Thyroid gland (tissue), 4 donors: ENCODE data around the gene RAPGEF1.

Experiments used
- POLR2A ChIP-seq, 2 donors: fragments of 450-650 bp; IDR thresholded peaks; one replicate each; pipeline ENCODE4 v1.6.1; 2017; ENCODE audit warnings: antibody characterized with exemption in 2 of 2, mild to moderate bottlenecking in 2 of 2, moderate library complexity in 1 of 2
- TF ChIP-seq, protein P1 (sequence below), 6 experiments: fragments of 200-600 bp in 3 of 6; fragments of 450-650 bp in 3 of 6; sonication (generic) in 3 of 6; IDR thresholded peaks; one replicate each; pipeline ENCODE4 v1.5.1; 2016 to 2019; ENCODE audit warnings: antibody characterized with exemption in 6 of 6, mild to moderate bottlenecking in 2 of 6, inconsistent platforms in 1 of 6, moderate library complexity in 1 of 6

DNA sequence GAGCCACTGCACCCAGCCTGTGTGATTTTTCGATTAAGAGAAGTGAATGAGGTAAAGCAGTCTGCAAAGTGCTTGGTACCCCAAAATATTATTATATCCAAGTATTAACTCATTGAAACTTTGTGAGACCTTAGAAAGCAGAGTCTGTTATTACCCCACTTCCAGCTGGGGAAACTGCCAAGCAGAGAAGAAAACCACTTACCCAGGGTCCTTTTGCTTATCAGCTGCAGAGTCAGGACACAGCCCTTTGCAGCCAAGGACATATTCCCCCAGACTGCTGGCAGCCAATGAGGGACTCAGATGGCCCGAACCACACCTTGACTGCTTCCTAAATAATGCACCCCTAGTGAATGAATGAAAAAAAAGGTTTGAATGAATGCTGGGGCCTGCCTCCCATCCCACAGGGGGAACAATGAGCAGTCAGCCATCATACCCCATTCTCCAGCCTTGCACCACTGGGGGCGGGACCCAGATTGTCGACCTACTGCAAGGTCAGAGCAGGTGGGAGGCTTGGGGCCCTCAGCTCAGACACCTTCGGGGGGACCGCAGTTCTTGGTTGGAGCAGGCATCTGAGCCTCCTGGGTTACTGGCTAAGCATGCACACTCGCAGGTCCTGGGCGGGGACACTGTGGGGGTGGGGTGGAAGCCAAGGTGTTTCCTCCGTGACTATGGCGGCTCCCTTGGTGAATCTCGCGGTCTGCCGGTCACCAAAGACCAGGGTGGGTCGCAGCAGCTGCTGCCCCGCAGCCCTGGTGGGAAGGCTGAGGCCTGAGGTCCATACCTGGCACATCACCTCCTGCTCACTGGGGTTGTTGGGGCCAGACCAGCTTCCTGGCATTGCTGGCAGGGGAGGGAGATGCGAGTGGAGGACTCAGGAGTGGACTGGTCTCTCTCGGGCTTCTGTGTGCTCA lies 164.9 kb downstream of the RAPGEF1 start:
- TF ChIP-seq, protein P1, sequence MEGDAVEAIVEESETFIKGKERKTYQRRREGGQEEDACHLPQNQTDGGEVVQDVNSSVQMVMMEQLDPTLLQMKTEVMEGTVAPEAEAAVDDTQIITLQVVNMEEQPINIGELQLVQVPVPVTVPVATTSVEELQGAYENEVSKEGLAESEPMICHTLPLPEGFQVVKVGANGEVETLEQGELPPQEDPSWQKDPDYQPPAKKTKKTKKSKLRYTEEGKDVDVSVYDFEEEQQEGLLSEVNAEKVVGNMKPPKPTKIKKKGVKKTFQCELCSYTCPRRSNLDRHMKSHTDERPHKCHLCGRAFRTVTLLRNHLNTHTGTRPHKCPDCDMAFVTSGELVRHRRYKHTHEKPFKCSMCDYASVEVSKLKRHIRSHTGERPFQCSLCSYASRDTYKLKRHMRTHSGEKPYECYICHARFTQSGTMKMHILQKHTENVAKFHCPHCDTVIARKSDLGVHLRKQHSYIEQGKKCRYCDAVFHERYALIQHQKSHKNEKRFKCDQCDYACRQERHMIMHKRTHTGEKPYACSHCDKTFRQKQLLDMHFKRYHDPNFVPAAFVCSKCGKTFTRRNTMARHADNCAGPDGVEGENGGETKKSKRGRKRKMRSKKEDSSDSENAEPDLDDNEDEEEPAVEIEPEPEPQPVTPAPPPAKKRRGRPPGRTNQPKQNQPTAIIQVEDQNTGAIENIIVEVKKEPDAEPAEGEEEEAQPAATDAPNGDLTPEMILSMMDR (IDR thresholded peaks at IDR 0.05), result no peak
- no peak for TF ChIP-seq POLR2A (IDR thresholded peaks at IDR 0.05)
